CD14-positive monocyte (primary cell): ENCODE measurements around the gene KRT32. TPM values are rescaled to one million over a fixed set of nuclear protein-coding genes. Genes with fewer than 3 reads are reported as not detected.
"Not testable (repeated sequence)": the region's sequence is repeated elsewhere in the genome, so short reads cannot be mapped to it uniquely, and the experiment has no call there.

Experiments
- DNase-seq, 3 donors: peaks; one replicate each; pipeline ENCODE4 v3.0.0-alpha.2; 2011 to 2022
- H2AFZ ChIP-seq: 2 replicates; pipeline ENCODE4 v1.6.0; 2012; ENCODE audit warnings: mild to moderate bottlenecking, low read depth, low read length, inconsistent platforms; ENCODE audit not compliant: insufficient read depth, poor library complexity, severe bottlenecking
- H3K27ac ChIP-seq, 2 donors: 1 replicate in 1 of 2; 2 replicates in 1 of 2; pipeline ENCODE4 v1.5.1; 2012 to 2013; ENCODE audit warnings: low read length in 2 of 2, control low read depth in 1 of 2, inconsistent platforms in 1 of 2, low read depth in 1 of 2, mild to moderate bottlenecking in 1 of 2
- H3K27me3 ChIP-seq, 2 donors: one replicate each; pipeline versions ENCODE4 v1.6.0 to v1.6.1; 2011 to 2013; ENCODE audit warnings: low read length in 2 of 2; ENCODE audit not compliant: control insufficient read depth in 2 of 2, insufficient read depth in 2 of 2
- H3K36me3 ChIP-seq, 2 donors: replicated peaks in 1 of 2; 1 replicate in 1 of 2; 2 replicates in 1 of 2; pipeline versions ENCODE4 v1.5.1 to v1.6.1; 2012 to 2013; ENCODE audit warnings: low read length in 2 of 2, control low read depth in 1 of 2, inconsistent platforms in 1 of 2, mild to moderate bottlenecking in 1 of 2; ENCODE audit not compliant: insufficient read depth in 2 of 2, control insufficient read depth in 1 of 2
- H3K4me1 ChIP-seq, 2 donors: 1 replicate in 1 of 2; 2 replicates in 1 of 2; pipeline versions ENCODE4 v1.5.1 to v1.6.1; 2012 to 2013; ENCODE audit warnings: low read length in 2 of 2, control low read depth in 1 of 2, inconsistent platforms in 1 of 2, mild to moderate bottlenecking in 1 of 2, moderate library complexity in 1 of 2; ENCODE audit not compliant: insufficient read depth in 2 of 2, control insufficient read depth in 1 of 2
- H3K4me2 ChIP-seq: replicated peaks from 2 replicates; pipeline ENCODE3; 2012; ENCODE audit warnings: low read length, moderate library complexity, mild to moderate bottlenecking; ENCODE audit not compliant: poor library complexity, severe bottlenecking; ENCODE audit errors: extremely low read depth
- H3K4me3 ChIP-seq, 3 experiments: fragments of 200-600 bp in 1 of 3; sonication (generic) in 1 of 3; replicated peaks in 1 of 3; 1 replicate in 2 of 3; 2 replicates in 1 of 3; pipeline ENCODE4 v1.5.1; 2011 to 2013; ENCODE audit warnings: low read length in 3 of 3, mild to moderate bottlenecking in 3 of 3, control low read depth in 2 of 3, low read depth in 2 of 3, inconsistent platforms in 1 of 3, moderate library complexity in 1 of 3
- H3K79me2 ChIP-seq: 2 replicates; pipeline ENCODE4 v1.6.0; 2012; ENCODE audit warnings: mild to moderate bottlenecking, control low read depth, inconsistent platforms, low read length, moderate library complexity; ENCODE audit not compliant: insufficient read depth
- H3K9ac ChIP-seq: 2 replicates; pipeline ENCODE4 v1.6.0; 2017; ENCODE audit warnings: low read length, mild to moderate bottlenecking; ENCODE audit not compliant: insufficient read depth, poor library complexity, severe bottlenecking
- H3K9me3 ChIP-seq, 2 donors: replicated peaks in 1 of 2; 1 replicate in 1 of 2; 2 replicates in 1 of 2; pipeline versions ENCODE4 v1.5.1 to v1.6.1; 2012 to 2013; ENCODE audit warnings: low read length in 2 of 2, control low read depth in 1 of 2; ENCODE audit not compliant: control insufficient read depth in 1 of 2, insufficient read depth in 1 of 2
- H4K20me1 ChIP-seq: 2 replicates; pipeline ENCODE4 v1.6.0; 2012; ENCODE audit warnings: mild to moderate bottlenecking, low read length, control low read depth, moderate library complexity; ENCODE audit not compliant: insufficient read depth
- H3K27ac Mint-ChIP-seq, 7 donors: one replicate each; pipeline ENCODE4 v1.8.0; 2020; ENCODE audit warnings: mild to moderate bottlenecking in 7 of 7, mixed read lengths in 7 of 7, moderate library complexity in 6 of 7, inconsistent platforms in 2 of 7
- H3K27me3 Mint-ChIP-seq, 3 donors: one replicate each; pipeline ENCODE4 v1.8.0; 2021 to 2022; ENCODE audit warnings: low read depth in 3 of 3, mild to moderate bottlenecking in 3 of 3, mixed read lengths in 3 of 3, moderate library complexity in 3 of 3, inconsistent platforms in 1 of 3
- H3K36me3 Mint-ChIP-seq, 2 donors: one replicate each; pipeline ENCODE4 v1.8.0; 2020; ENCODE audit warnings: mixed read lengths in 2 of 2, inconsistent platforms in 1 of 2, mild to moderate bottlenecking in 1 of 2
- H3K4me1 Mint-ChIP-seq: one replicate; pipeline ENCODE4 v1.8.0; 2020; ENCODE audit warnings: mild to moderate bottlenecking, mixed read lengths
- H3K4me3 Mint-ChIP-seq, 2 donors: one replicate each; pipeline ENCODE4 v1.8.0; 2020; ENCODE audit warnings: mild to moderate bottlenecking in 2 of 2, mixed read lengths in 2 of 2, moderate library complexity in 1 of 2
- H3K9me3 Mint-ChIP-seq, 7 donors: one replicate each; pipeline ENCODE4 v1.8.0; 2020 to 2022; ENCODE audit warnings: mixed read lengths in 7 of 7, mild to moderate bottlenecking in 6 of 7, moderate library complexity in 6 of 7, inconsistent platforms in 2 of 7
- WGBS: methylation state at CpG from one replicate; pipeline ENCODE4 v1.1.5; 2013; ENCODE audit warnings: missing lambda C conversion rate; ENCODE audit not compliant: insufficient coverage; 5-methylcytosine and 5-hydroxymethylcytosine counted together
- intact Hi-C, 2 donors: fragments of 100-400 bp; cut with micrococcal nuclease; formaldehyde crosslinking; loops; one replicate each; pipeline versions ENCODE4 v1.15.0 to v1.15.1; 2023
- polyA plus RNA-seq, 3 donors: library from polyadenylated mRNA; depleted of rRNA in 1 of 3; unstranded in 2 of 3; stranded (reverse) in 1 of 3; fragments of 300-500 nt in 2 of 3; fragments of >200 nt in 1 of 3; fragmentation: Illumina TruSeq in 2 of 3; gene quantifications; 1 replicate in 2 of 3; 2 replicates in 1 of 3; pipeline ENCODE4 v1.2.3, GENCODE V29; 2012 to 2021
- TF ChIP-seq, protein P1 (sequence below): fragments of 200-600 bp; IDR thresholded peaks from one replicate; pipeline ENCODE4 v1.8.0; 2022; ENCODE audit warnings: antibody characterized with exemption, mild to moderate bottlenecking

The KRT32 gene
- polyA plus RNA-seq, 3 donors: not detected

DNA sequence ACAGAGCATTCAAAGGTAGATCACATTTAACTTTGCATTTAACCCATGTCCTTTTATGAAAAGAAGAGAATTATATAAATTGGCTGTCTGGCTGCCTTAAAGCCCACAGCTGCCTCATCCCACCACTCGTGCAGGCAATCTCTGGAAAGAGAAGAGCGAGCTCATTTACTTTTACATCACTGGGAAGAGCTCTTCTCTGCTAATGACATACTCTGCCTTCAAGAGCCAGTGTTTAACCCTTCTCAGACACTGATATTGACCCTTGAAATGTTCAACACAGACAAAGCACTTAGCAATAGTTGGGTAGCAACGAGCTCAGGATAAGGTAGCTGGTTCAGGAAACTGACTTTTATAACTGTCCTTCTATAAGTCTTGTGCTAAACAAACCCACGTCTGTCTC lies 33.2 kb downstream of the KRT32 start:
- Mint-ChIP-seq H3K4me3 (no peak overlapping the region), H3K27ac (no peak overlapping the region)

DNA sequence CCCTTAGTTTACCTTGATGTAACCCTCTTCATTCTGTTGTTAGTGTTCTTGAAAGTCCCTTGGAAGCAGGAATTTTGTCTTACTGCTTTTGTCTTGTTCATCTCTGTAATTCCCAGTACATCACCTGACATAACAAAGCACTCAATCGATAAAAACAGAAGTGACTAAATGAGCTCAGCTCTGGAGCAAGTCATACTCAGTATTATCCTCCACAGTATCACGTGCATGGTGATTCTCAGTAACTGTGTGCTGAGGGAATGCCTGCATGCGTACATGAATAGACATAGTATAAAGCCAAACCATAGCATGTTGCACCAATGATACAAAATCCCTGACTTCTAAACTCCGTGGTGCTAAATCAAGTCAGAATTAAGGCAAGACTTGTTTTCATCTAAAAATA lies 33.6 kb downstream of the KRT32 start:
- no peaks in the 10 kb centered on the region for H3K4me1 ChIP-seq
- H3K4me3 Mint-ChIP-seq: no peak overlapping the region
- no peaks in the 10 kb centered on the region for H3K36me3 Mint-ChIP-seq
- H3K27ac Mint-ChIP-seq: no peak overlapping the region
- H3K79me2 ChIP-seq: no peaks in the 10 kb centered on the region
- no peak overlapping the region for H3K4me3 ChIP-seq
- intact Hi-C loops: no loop called here
- peaks cover 5% of the 10 kb centered on the region for H3K4me1 Mint-ChIP-seq
- H3K27me3 ChIP-seq: no peaks in the 10 kb centered on the region
- peaks cover 5 to 12% (median 12%) of the 10 kb centered on the region in 3 donors for H3K27me3 Mint-ChIP-seq
- no peak overlapping the region for H3K9ac ChIP-seq
- H4K20me1 ChIP-seq: no peaks in the 10 kb centered on the region
- H3K9me3 Mint-ChIP-seq: no peaks in the 10 kb centered on the region
- no peak overlapping the region for H3K4me2 ChIP-seq
- no CpG with 5 or more reads among the region's 4 CpGs for WGBS
- no peak overlapping the region for H3K27ac ChIP-seq
- no peaks in the 10 kb centered on the region for H3K9me3 ChIP-seq
- no peaks in the 10 kb centered on the region for H3K36me3 ChIP-seq
- DNase-seq: no peak
- TF ChIP-seq, protein P1, sequence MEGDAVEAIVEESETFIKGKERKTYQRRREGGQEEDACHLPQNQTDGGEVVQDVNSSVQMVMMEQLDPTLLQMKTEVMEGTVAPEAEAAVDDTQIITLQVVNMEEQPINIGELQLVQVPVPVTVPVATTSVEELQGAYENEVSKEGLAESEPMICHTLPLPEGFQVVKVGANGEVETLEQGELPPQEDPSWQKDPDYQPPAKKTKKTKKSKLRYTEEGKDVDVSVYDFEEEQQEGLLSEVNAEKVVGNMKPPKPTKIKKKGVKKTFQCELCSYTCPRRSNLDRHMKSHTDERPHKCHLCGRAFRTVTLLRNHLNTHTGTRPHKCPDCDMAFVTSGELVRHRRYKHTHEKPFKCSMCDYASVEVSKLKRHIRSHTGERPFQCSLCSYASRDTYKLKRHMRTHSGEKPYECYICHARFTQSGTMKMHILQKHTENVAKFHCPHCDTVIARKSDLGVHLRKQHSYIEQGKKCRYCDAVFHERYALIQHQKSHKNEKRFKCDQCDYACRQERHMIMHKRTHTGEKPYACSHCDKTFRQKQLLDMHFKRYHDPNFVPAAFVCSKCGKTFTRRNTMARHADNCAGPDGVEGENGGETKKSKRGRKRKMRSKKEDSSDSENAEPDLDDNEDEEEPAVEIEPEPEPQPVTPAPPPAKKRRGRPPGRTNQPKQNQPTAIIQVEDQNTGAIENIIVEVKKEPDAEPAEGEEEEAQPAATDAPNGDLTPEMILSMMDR: no peak
- no peak overlapping the region for H2AFZ ChIP-seq

More for the DNA sequence above, 33.2 kb downstream of the KRT32 start:
- H3K36me3 ChIP-seq: no peaks in the 10 kb centered on the region
- H3K9me3 Mint-ChIP-seq: no peaks in the 10 kb centered on the region
- peaks cover 5 to 14% (median 9%) of the 10 kb centered on the region in 3 donors for H3K27me3 Mint-ChIP-seq
- WGBS: 92% methylated on average over 2 of the region's 4 CpGs
- H3K9me3 ChIP-seq: no peaks in the 10 kb centered on the region
- peaks cover 5% of the 10 kb centered on the region for H3K4me1 Mint-ChIP-seq
- DNase-seq: no peak
- H3K79me2 ChIP-seq: no peaks in the 10 kb centered on the region
- H3K9ac ChIP-seq: no peak overlapping the region
- H3K27ac ChIP-seq: no peak overlapping the region
- H3K4me1 ChIP-seq: no peaks in the 10 kb centered on the region
- H3K4me2 ChIP-seq: no peak overlapping the region
- TF ChIP-seq, protein P1: no peak
- no peaks in the 10 kb centered on the region for H4K20me1 ChIP-seq
- H3K27me3 ChIP-seq: no peaks in the 10 kb centered on the region
- intact Hi-C loops: no loop called here
- H3K36me3 Mint-ChIP-seq: no peaks in the 10 kb centered on the region
- H3K4me3 ChIP-seq: no peak overlapping the region
- no peak overlapping the region for H2AFZ ChIP-seq

DNA sequence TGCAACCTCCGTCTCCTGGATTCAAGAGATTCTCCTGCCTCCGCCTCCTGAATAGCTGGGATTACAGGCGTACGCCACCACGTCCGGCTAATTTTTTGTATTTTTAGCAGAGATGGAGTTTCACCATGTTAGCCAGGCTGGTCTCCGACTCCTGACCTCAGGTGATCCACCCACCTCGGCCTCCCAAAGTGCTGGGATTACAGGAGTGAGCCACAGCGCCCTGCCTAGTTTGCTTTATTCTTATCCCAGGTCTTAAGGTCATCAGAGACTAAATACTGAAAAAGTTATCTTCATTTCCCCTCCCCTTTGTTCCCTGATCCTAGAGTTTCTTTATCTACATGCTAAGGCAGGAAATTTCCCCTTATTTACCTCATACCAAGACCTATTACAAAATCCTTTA lies 36.8 kb downstream of the KRT32 start:
- H3K4me3 Mint-ChIP-seq, H3K9ac ChIP-seq, H3K9me3 ChIP-seq, H2AFZ ChIP-seq, intact Hi-C loops, H3K27ac Mint-ChIP-seq, H4K20me1 ChIP-seq, H3K4me2 ChIP-seq, H3K36me3 ChIP-seq, H3K9me3 Mint-ChIP-seq, H3K36me3 Mint-ChIP-seq, H3K4me3 ChIP-seq, H3K4me1 ChIP-seq, H3K4me1 Mint-ChIP-seq, DNase-seq, H3K27ac ChIP-seq, H3K27me3 ChIP-seq, H3K79me2 ChIP-seq: not testable (repeated sequence)
- WGBS: 95% methylated on average over 3 of the region's 9 CpGs
- peaks cover 4 to 12% (median 6%) of the 10 kb centered on the region in 3 donors for H3K27me3 Mint-ChIP-seq
